ENCODE data around the gene RPRD1A. TPM values are rescaled to one million over a fixed set of nuclear protein-coding genes. Genes with fewer than 3 reads are reported as not detected.
"Not testable (repeated sequence)": the region's sequence is repeated elsewhere in the genome, so short reads cannot be mapped to it uniquely, and the experiment has no call there.

RPRD1A gene
- total RNA-seq, 2 experiments from 2014 or later, result 33.5 to 33.9 TPM

- Mint-ChIP-seq H3K9me3 (no peaks in the 10 kb centered on the region), H3K4me3 (no peak overlapping the region), H3K27ac (no peak overlapping the region), H3K27me3 (peaks cover 10% of the 10 kb centered on the region), H3K4me1 (no peaks in the 10 kb centered on the region), H3K36me3 (no peaks in the 10 kb centered on the region)
- POLR2A ChIA-PET, result no interaction called here
- ATAC-seq (ENCODE audit: low read depth), result no peak
- no peak for DNase-seq
Observed at GRCh38 chr18:36073676-36074075, 6.3 kb upstream of the RPRD1A start.

GRCh38 chr18:36072406-36072805, 5.0 kb upstream of the RPRD1A start:
- H3K4me3 Mint-ChIP-seq; H3K9me3 Mint-ChIP-seq; ATAC-seq (ENCODE audit: low read depth); H3K4me1 Mint-ChIP-seq; H3K27ac Mint-ChIP-seq; POLR2A ChIA-PET; H3K36me3 Mint-ChIP-seq; DNase-seq: not testable (repeated sequence)
- peaks cover 10% of the 10 kb centered on the region for H3K27me3 Mint-ChIP-seq

- Mint-ChIP-seq H3K27me3 (no peaks in the 10 kb centered on the region), H3K4me3 (peak overlapping the region; percentile 97), H3K4me1 (peaks cover 14% of the 10 kb centered on the region), H3K9me3 (no peaks in the 10 kb centered on the region), H3K27ac (peak overlapping the region; percentile 96), H3K36me3 (peaks cover 18% of the 10 kb centered on the region)
- ATAC-seq (ENCODE audit: low read depth), result no peak
- no peak for DNase-seq
- POLR2A ChIA-PET, result interaction anchor here (0.7 to 1.4 kb wide), 2 partner anchors 63 to 486 kb away, joined by 3 to 8 read pairs; partner anchors contain the start of genes ELP2 and SLC39A6
Observed at GRCh38 chr18:36066686-36067054, 689 bp downstream of the RPRD1A start.

- POLR2A ChIA-PET, result interaction anchor here (1.4 kb wide), 1 partner anchor 63 kb away, joined by 5 read pairs; the partner anchor contains the start of genes ELP2 and SLC39A6
- H3K36me3 Mint-ChIP-seq, result peaks cover 19% of the 10 kb centered on the region
- no peak overlapping the region for H3K27ac Mint-ChIP-seq
- H3K4me1 Mint-ChIP-seq, result peaks cover 14% of the 10 kb centered on the region
- H3K27me3 Mint-ChIP-seq, result no peaks in the 10 kb centered on the region
- ATAC-seq (ENCODE audit: low read depth) (no peak), DNase-seq (no peak)
- H3K4me3 Mint-ChIP-seq, result peak overlapping the region; percentile 97
- no peaks in the 10 kb centered on the region for H3K9me3 Mint-ChIP-seq
Observed at GRCh38 chr18:36066001-36066400, 1.4 kb downstream of the RPRD1A start.

- not testable (repeated sequence) for H3K4me3 Mint-ChIP-seq; H3K27me3 Mint-ChIP-seq; DNase-seq; H3K9me3 Mint-ChIP-seq; H3K27ac Mint-ChIP-seq; ATAC-seq (ENCODE audit: low read depth)
- Mint-ChIP-seq H3K4me1 (peaks cover 14% of the 10 kb centered on the region), H3K36me3 (peaks cover 19% of the 10 kb centered on the region)
- POLR2A ChIA-PET, result interaction anchor here (0.6 kb wide), 1 partner anchor 60 kb away, joined by 3 read pairs; no protein-coding TSS in a partner anchor
Observed at GRCh38 chr18:36064809-36065079, 2.6 kb downstream of the RPRD1A start.

- no peak overlapping the region for H3K4me3 Mint-ChIP-seq
- POLR2A ChIA-PET, result interaction anchor here (0.6 kb wide), 1 partner anchor 60 kb away, joined by 3 read pairs; no protein-coding TSS in a partner anchor
- ATAC-seq (ENCODE audit: low read depth) (no peak), DNase-seq (no peak)
- no peak overlapping the region for H3K27ac Mint-ChIP-seq
- H3K27me3 Mint-ChIP-seq, result no peaks in the 10 kb centered on the region
- H3K36me3 Mint-ChIP-seq, result peaks cover 19% of the 10 kb centered on the region
- peaks cover 14% of the 10 kb centered on the region for H3K4me1 Mint-ChIP-seq
- H3K9me3 Mint-ChIP-seq, result no peaks in the 10 kb centered on the region
Observed at GRCh38 chr18:36064027-36064808, 3.1 kb downstream of the RPRD1A start.

GRCh38 chr18:36058674-36059073, 8.7 kb downstream of the RPRD1A start:
- H3K27ac Mint-ChIP-seq, result no peak overlapping the region
- POLR2A ChIA-PET, result no interaction called here
- peaks cover 21% of the 10 kb centered on the region for H3K36me3 Mint-ChIP-seq

GRCh38 chr18:36051760-36052159, 15.6 kb downstream of the RPRD1A start:
- H3K36me3 Mint-ChIP-seq, result peaks cover 41% of the 10 kb centered on the region
- POLR2A ChIA-PET, result no interaction called here

More at GRCh38 chr18:36058674-36059073, 8.7 kb downstream of the RPRD1A start:
- no peak overlapping the region for H3K4me3 Mint-ChIP-seq
- no peak for DNase-seq
- H3K4me1 Mint-ChIP-seq, result peaks cover 1% of the 10 kb centered on the region
- no peaks in the 10 kb centered on the region for H3K27me3 Mint-ChIP-seq
- H3K9me3 Mint-ChIP-seq, result peaks cover 1% of the 10 kb centered on the region
- no peak for ATAC-seq (ENCODE audit: low read depth)

GRCh38 chr18:36050479-36050878, 16.9 kb downstream of the RPRD1A start:
- ATAC-seq (ENCODE audit: low read depth) (no peak), DNase-seq (no peak)
- H3K9me3 Mint-ChIP-seq, result peaks cover 19% of the 10 kb centered on the region
- peaks cover 2% of the 10 kb centered on the region for H3K4me1 Mint-ChIP-seq
- H3K27ac Mint-ChIP-seq, result no peak overlapping the region
- no peak overlapping the region for H3K4me3 Mint-ChIP-seq
- POLR2A ChIA-PET, result no interaction called here
- no peaks in the 10 kb centered on the region for H3K27me3 Mint-ChIP-seq
- peaks cover 47% of the 10 kb centered on the region for H3K36me3 Mint-ChIP-seq

More at GRCh38 chr18:36051760-36052159, 15.6 kb downstream of the RPRD1A start:
- no peaks in the 10 kb centered on the region for H3K27me3 Mint-ChIP-seq
- no peak overlapping the region for H3K4me3 Mint-ChIP-seq
- no peak overlapping the region for H3K27ac Mint-ChIP-seq
- peaks cover 2% of the 10 kb centered on the region for H3K4me1 Mint-ChIP-seq
- DNase-seq (no peak), ATAC-seq (ENCODE audit: low read depth) (no peak)
- peaks cover 19% of the 10 kb centered on the region for H3K9me3 Mint-ChIP-seq

GRCh38 chr18:36047521-36047920, 19.8 kb downstream of the RPRD1A start:
- no peak for DNase-seq
- POLR2A ChIA-PET, result no interaction called here
- peaks cover 36% of the 10 kb centered on the region for H3K36me3 Mint-ChIP-seq
- no peak overlapping the region for H3K4me3 Mint-ChIP-seq
- peaks cover 7% of the 10 kb centered on the region for H3K4me1 Mint-ChIP-seq
- H3K9me3 Mint-ChIP-seq, result peaks cover 18% of the 10 kb centered on the region
- ATAC-seq (ENCODE audit: low read depth), result no peak
- no peaks in the 10 kb centered on the region for H3K27me3 Mint-ChIP-seq
- no peak overlapping the region for H3K27ac Mint-ChIP-seq

- Mint-ChIP-seq H3K9me3 (peaks cover 15% of the 10 kb centered on the region), H3K4me3 (no peak overlapping the region), H3K27me3 (no peaks in the 10 kb centered on the region), H3K4me1 (peaks cover 13% of the 10 kb centered on the region), H3K27ac (no peak overlapping the region), H3K36me3 (peaks cover 33% of the 10 kb centered on the region)
- POLR2A ChIA-PET, result no interaction called here
- no peak for ATAC-seq (ENCODE audit: low read depth)
- no peak for DNase-seq
Observed at GRCh38 chr18:36046898-36047297, 20.5 kb downstream of the RPRD1A start.

- ATAC-seq (ENCODE audit: low read depth), result no peak
- Mint-ChIP-seq H3K27me3 (no peaks in the 10 kb centered on the region), H3K27ac (no peak overlapping the region), H3K36me3 (peaks cover 28% of the 10 kb centered on the region), H3K4me3 (no peak overlapping the region), H3K9me3 (peaks cover 11% of the 10 kb centered on the region), H3K4me1 (peaks cover 15% of the 10 kb centered on the region)
- no peak for DNase-seq
- POLR2A ChIA-PET, result no interaction called here
Observed at GRCh38 chr18:36045241-36045991, 21.9 kb downstream of the RPRD1A start.

GRCh38 chr18:36043153-36043552, 24.2 kb downstream of the RPRD1A start:
- H3K36me3 Mint-ChIP-seq, result peaks cover 38% of the 10 kb centered on the region
- DNase-seq, result no peak

GRCh38 chr18:36041146-36041545, 26.2 kb downstream of the RPRD1A start:
- ATAC-seq (ENCODE audit: low read depth) (no peak), DNase-seq (no peak)
- H3K27me3 Mint-ChIP-seq, result no peaks in the 10 kb centered on the region
- H3K9me3 Mint-ChIP-seq, result peaks cover 20% of the 10 kb centered on the region
- peaks cover 40% of the 10 kb centered on the region for H3K36me3 Mint-ChIP-seq
- H3K4me3 Mint-ChIP-seq, result no peak overlapping the region
- POLR2A ChIA-PET, result no interaction called here
- H3K4me1 Mint-ChIP-seq, result peaks cover 14% of the 10 kb centered on the region
- no peak overlapping the region for H3K27ac Mint-ChIP-seq

More at GRCh38 chr18:36043153-36043552, 24.2 kb downstream of the RPRD1A start:
- no peak for ATAC-seq (ENCODE audit: low read depth)
- no peak overlapping the region for H3K27ac Mint-ChIP-seq
- H3K9me3 Mint-ChIP-seq, result peaks cover 19% of the 10 kb centered on the region
- POLR2A ChIA-PET, result no interaction called here
- no peak overlapping the region for H3K4me3 Mint-ChIP-seq
- peaks cover 16% of the 10 kb centered on the region for H3K4me1 Mint-ChIP-seq
- no peaks in the 10 kb centered on the region for H3K27me3 Mint-ChIP-seq

Data from activated naive CD8-positive, alpha-beta T cell treated with anti-CD3 and anti-CD28 coated beads, Interleukin-2, amount 10 ng/mL, durations not matched to agents 7 days and 5 days (primary cell).